Kidney epithelial cell (primary cell): ENCODE data around the gene CTRB2. TPM values are rescaled to one million over a fixed set of nuclear protein-coding genes. Genes with fewer than 3 reads are reported as not detected.

Source experiments
- DNase-seq: peaks from one replicate; pipeline ENCODE4 v3.0.0-alpha.2; 2010; ENCODE audit warnings: low read depth
- H3K27me3 ChIP-seq: 2 replicates; pipeline ENCODE4 v1.6.0; 2011; ENCODE audit warnings: low read length; ENCODE audit not compliant: control insufficient read depth, insufficient read depth
- H3K36me3 ChIP-seq: 2 replicates; pipeline ENCODE4 v1.5.1; 2011; ENCODE audit warnings: low read length; ENCODE audit not compliant: control insufficient read depth, insufficient read depth
- H3K4me3 ChIP-seq: 2 replicates; pipeline ENCODE4 v1.5.1; 2011; ENCODE audit warnings: low read depth, mild to moderate bottlenecking, control low read depth, low read length
- CTCF ChIP-seq: IDR thresholded peaks from 2 replicates; pipeline ENCODE4 v1.5.1; 2011; ENCODE audit warnings: mild to moderate bottlenecking, moderate library complexity, low read length, control low read depth, inconsistent platforms; ENCODE audit not compliant: insufficient read depth, poor library complexity, severe bottlenecking
- total RNA-seq: library from RNA; depleted of rRNA; stranded (reverse); fragments of >200 nt; gene quantifications from 2 replicates; pipeline ENCODE4 v1.2.3, GENCODE V29; 2015

CTRB2 gene
- total RNA-seq = not detected in 2 replicates

DNA sequence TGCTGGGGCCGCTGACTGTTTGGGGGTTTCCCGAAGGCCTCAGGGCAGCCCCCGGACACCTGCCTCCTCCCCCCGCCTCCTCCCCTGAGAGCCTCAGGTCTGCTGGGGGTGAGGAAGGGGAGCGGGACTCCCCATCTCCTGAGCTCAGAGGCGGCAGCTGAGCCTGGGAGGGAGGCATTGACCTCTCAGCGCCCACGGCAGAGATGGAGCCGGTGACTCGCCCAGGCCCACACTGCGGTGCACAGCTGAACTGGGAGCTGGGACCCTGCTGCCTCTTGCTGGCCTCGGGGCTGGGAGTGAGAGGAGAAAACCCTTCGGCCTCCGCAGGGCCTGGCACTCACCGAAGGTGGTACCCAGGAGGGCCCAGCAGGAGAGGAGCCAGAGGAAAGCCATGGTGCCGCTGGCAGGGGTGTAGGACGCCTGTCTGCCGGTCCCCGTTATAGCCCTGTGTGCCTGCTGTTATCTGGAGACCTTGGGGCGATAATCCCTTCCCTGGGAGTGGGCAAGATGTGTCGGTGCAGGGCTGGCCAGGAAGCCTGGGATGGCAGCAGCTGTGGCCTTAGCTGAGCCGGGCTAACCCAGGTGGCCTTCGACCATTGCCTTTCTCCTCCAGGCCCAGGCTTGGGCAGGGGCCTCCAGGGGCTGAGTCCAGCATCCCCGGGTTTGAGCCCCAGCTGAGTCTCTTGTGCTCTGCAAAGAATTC, at the start of gene CTRB2:
Gene CTRB2, minus strand, starts transcription at position 413 of the 703 bp plus-strand sequence. Its CDS starts 20 bp downstream, at position 393.
- DNase-seq = no peak
- no peak for TF ChIP-seq CTCF
- H3K4me3 ChIP-seq = no peak within 1 kb of the TSS
- H3K36me3 ChIP-seq = no peaks in the 10 kb centered on the region
- H3K27me3 ChIP-seq = no peaks in the 10 kb centered on the region

DNA sequence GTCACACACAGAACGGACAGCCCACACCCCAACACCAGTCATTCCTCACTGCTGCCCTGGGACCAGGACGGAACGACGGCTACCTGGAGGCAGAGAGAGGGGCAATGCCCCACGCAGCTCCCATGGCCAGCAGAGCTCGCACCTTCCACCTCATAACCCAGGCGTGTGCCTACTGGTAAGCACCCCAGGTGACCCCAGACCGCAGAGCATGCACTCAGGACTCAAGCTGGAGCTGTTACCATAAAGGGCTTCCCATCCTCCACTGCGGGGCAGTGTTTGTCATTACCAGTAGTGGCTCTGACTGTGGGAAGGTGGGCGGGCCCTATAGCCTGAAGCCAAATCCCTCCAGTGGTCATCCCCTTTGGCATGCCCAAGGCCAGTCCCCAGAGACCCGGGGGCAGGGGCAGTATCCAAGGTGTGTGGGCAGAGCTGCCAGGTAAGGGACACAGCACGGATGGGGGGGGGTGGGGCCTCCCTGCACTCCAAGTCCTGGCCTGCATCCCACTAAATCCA, 49.2 kb upstream of the CTRB2 start:
- no peak for DNase-seq
- H3K4me3 ChIP-seq = no peak overlapping the region
- TF ChIP-seq CTCF = no peak

DNA sequence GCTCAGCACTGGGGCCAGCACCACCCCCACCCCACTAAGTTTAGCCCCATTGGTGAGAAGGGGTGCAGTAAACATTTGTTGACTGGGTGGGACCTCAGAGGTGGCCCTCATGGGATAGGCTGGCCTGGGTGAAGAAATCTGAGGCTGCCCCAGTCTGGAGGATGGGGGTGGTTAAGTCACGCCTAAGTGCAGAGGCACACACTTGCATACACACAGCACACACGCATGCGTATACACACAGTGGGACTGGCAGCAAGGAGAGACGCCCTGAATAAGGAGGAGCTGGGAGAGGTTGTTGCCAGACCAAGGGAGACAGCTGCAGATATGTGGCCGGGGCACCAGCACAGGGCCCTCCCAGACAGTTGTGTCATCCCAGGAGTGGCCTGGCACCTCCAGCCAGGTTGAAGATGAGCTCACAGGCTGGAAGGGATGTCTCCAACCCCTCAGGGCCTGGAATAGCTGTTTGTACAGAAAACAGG, 47.4 kb upstream of the CTRB2 start:
- no peak overlapping the region for H3K4me3 ChIP-seq
- TF ChIP-seq CTCF = no peak
- H3K27me3 ChIP-seq = no peaks in the 10 kb centered on the region
- no peak for DNase-seq
- no peaks in the 10 kb centered on the region for H3K36me3 ChIP-seq

More for the DNA sequence above, 49.2 kb upstream of the CTRB2 start:
- Histone ChIP-seq H3K27me3 (no peaks in the 10 kb centered on the region), H3K36me3 (no peaks in the 10 kb centered on the region)

- H3K4me3 ChIP-seq = no peak overlapping the region
- no peak for TF ChIP-seq CTCF
- no peak for DNase-seq
Measured at GRCh38 chr16:75252946-75253911, 46.3 kb upstream of the CTRB2 start.

GRCh38 chr16:75252049-75252864, 45.3 kb upstream of the CTRB2 start:
- TF ChIP-seq CTCF = no peak
- no peak for DNase-seq
- H3K4me3 ChIP-seq = no peak overlapping the region
- no peaks in the 10 kb centered on the region for H3K27me3 ChIP-seq
- H3K36me3 ChIP-seq = no peaks in the 10 kb centered on the region

More at GRCh38 chr16:75252946-75253911, 46.3 kb upstream of the CTRB2 start:
- Histone ChIP-seq H3K36me3 (no peaks in the 10 kb centered on the region), H3K27me3 (no peaks in the 10 kb centered on the region)
